GM12891 (cell line): ENCODE data around the gene KRTAP1-3.
"Not testable (repeated sequence)": the region's sequence is repeated elsewhere in the genome, so short reads cannot be mapped to it uniquely, and the experiment has no call there.

ENCODE experiments used
- PAX5 ChIP-seq: IDR thresholded peaks from 2 replicates; pipeline ENCODE4 v1.6.1; 2011; ENCODE audit warnings: low read length, moderate library complexity, mild to moderate bottlenecking; ENCODE audit not compliant: insufficient read depth, severe bottlenecking
- POLR2A ChIP-seq: IDR thresholded peaks from 2 replicates; pipeline ENCODE4 v1.6.1; 2011; ENCODE audit warnings: low read depth, low read length, control low read depth
- POLR2AphosphoS5 ChIP-seq: IDR thresholded peaks from 2 replicates; pipeline ENCODE4 v1.6.1; 2011; ENCODE audit warnings: low read depth, low read length, control low read depth
- POU2F2 ChIP-seq: IDR thresholded peaks from 2 replicates; pipeline ENCODE4 v1.6.1; 2011; ENCODE audit warnings: low read depth, mild to moderate bottlenecking, control low read depth, low read length, moderate library complexity
- SPI1 ChIP-seq: IDR thresholded peaks from 2 replicates; pipeline ENCODE4 v1.6.1; 2011; ENCODE audit warnings: low read depth, low read length, control low read depth
- TAF1 ChIP-seq: IDR thresholded peaks from 2 replicates; pipeline ENCODE4 v1.6.1; 2011; ENCODE audit warnings: low read depth, low read length, control low read depth

GRCh38 chr17:41054556-41054955 is 19.9 kb upstream of the KRTAP1-3 start:
- TF ChIP-seq POU2F2, POLR2A, SPI1, TAF1, POLR2AphosphoS5, PAX5: not testable (repeated sequence)
